IMR-90 (cell line): ENCODE results near the gene SLCO3A1. TPM values are rescaled to one million over a fixed set of nuclear protein-coding genes. Genes with fewer than 3 reads are reported as not detected.

Experiments used
- ATAC-seq: fragments of 200-7000 bp; cut with Tn5 transposase; 2 replicates; pipeline ENCODE4 v1.9.1; 2020; ENCODE audit warnings: low read depth, mild to moderate bottlenecking, moderate library complexity
- BruUV-seq: library from RNA; stranded (reverse); fragments of 400-500 nt; replicated peaks from 2 replicates; lab custom pipeline; 2021; lab: Mats Ljungman, UMichigan
- CTCF ChIA-PET: fragments of 300-600 bp; formaldehyde crosslinking; extraction: SDS; loops from one replicate; lab custom pipeline; 2021; ENCODE audit warnings: antibody characterized with exemption; lab: Yijun Ruan, JAX
- POLR2A ChIA-PET: fragments of 300-600 bp; sonication (Branson Sonifier 250); formaldehyde crosslinking; loops from one replicate; lab custom pipeline; 2022; ENCODE audit warnings: antibody characterized with exemption; ENCODE audit not compliant: unreplicated experiment; lab: Charles Lee
- DNase-seq: peaks from one replicate; pipeline ENCODE4 v3.0.0; 2013
- H2AFZ ChIP-seq: replicated peaks from 2 replicates; pipeline ENCODE3; 2013; ENCODE audit warnings: low read length, mild to moderate bottlenecking; ENCODE audit not compliant: poor library complexity
- H2AK5ac ChIP-seq: 2 replicates; pipeline ENCODE4 v1.6.1; 2013; ENCODE audit warnings: low read depth, low read length, inconsistent platforms
- H2AK9ac ChIP-seq: replicated peaks from 2 replicates; pipeline ENCODE3; 2013; ENCODE audit warnings: mild to moderate bottlenecking, low read depth, low read length, moderate library complexity; ENCODE audit not compliant: poor library complexity
- H2BK120ac ChIP-seq: 2 replicates; pipeline ENCODE4 v1.6.1; 2013; ENCODE audit warnings: low read depth, low read length, inconsistent platforms
- H2BK15ac ChIP-seq: 3 replicates; pipeline ENCODE4 v1.6.1; 2013; ENCODE audit warnings: low read depth, low read length, inconsistent platforms
- H2BK20ac ChIP-seq: 2 replicates; pipeline ENCODE4 v1.6.1; 2013; ENCODE audit warnings: low read depth, mild to moderate bottlenecking, inconsistent platforms, low read length, moderate library complexity
- H2BK5ac ChIP-seq: 2 replicates; pipeline ENCODE4 v1.6.1; 2013; ENCODE audit warnings: mild to moderate bottlenecking, low read depth, low read length, inconsistent platforms; ENCODE audit not compliant: poor library complexity, severe bottlenecking
- H3K14ac ChIP-seq: replicated peaks from 2 replicates; pipeline ENCODE4 v1.6.1; 2013; ENCODE audit warnings: low read depth, low read length, inconsistent platforms
- H3K18ac ChIP-seq: 2 replicates; pipeline ENCODE4 v1.6.1; 2013; ENCODE audit warnings: low read depth, low read length, control low read depth
- H3K23ac ChIP-seq: 2 replicates; pipeline ENCODE4 v1.6.1; 2013; ENCODE audit warnings: low read depth, low read length, inconsistent platforms
- H3K27ac ChIP-seq: 2 replicates; pipeline ENCODE4 v1.5.1; 2013; ENCODE audit warnings: mild to moderate bottlenecking, control low read depth, low read length; ENCODE audit not compliant: insufficient read depth
- H3K27me3 ChIP-seq: 2 replicates; pipeline ENCODE4 v1.6.1; 2013; ENCODE audit warnings: low read length; ENCODE audit not compliant: control insufficient read depth, insufficient read depth
- H3K36me3 ChIP-seq: 2 replicates; pipeline ENCODE4 v1.6.1; 2013; ENCODE audit warnings: low read length, mixed read lengths; ENCODE audit not compliant: control insufficient read depth, insufficient read depth
- H3K4ac ChIP-seq: 2 replicates; pipeline ENCODE4 v1.6.1; 2013; ENCODE audit warnings: low read depth, low read length, inconsistent platforms
- H3K4me1 ChIP-seq: 2 replicates; pipeline ENCODE4 v1.6.1; 2013; ENCODE audit warnings: low read length, mixed read lengths; ENCODE audit not compliant: control insufficient read depth, insufficient read depth
- H3K4me2 ChIP-seq: 2 replicates; pipeline ENCODE4 v1.6.1; 2013; ENCODE audit warnings: low read depth, mild to moderate bottlenecking, control low read depth, low read length, moderate library complexity
- H3K4me3 ChIP-seq: 2 replicates; pipeline ENCODE4 v1.5.1; 2013; ENCODE audit warnings: low read depth, mild to moderate bottlenecking, control low read depth, low read length, moderate library complexity; ENCODE audit not compliant: insufficient read depth
- H3K56ac ChIP-seq: 2 replicates; pipeline ENCODE4 v1.6.1; 2013; ENCODE audit warnings: low read length, inconsistent platforms; ENCODE audit not compliant: insufficient read depth; ENCODE audit errors: extremely low read depth
- H3K79me1 ChIP-seq, 2 experiments: 2 replicates each; pipeline ENCODE4 v1.6.1; 2013; ENCODE audit warnings: low read length in 2 of 2, inconsistent platforms in 1 of 2, low read depth in 1 of 2
- H3K9ac ChIP-seq: 2 replicates; pipeline ENCODE4 v1.6.1; 2013; ENCODE audit warnings: low read depth, low read length, control low read depth
- H3K9me1 ChIP-seq: 2 replicates; pipeline ENCODE4 v1.6.1; 2013; ENCODE audit warnings: low read length, inconsistent platforms; ENCODE audit not compliant: insufficient read depth
- H3K9me3 ChIP-seq: 2 replicates; pipeline ENCODE4 v1.6.1; 2013; ENCODE audit warnings: low read length; ENCODE audit not compliant: control insufficient read depth, insufficient read depth
- H4K20me1 ChIP-seq: 2 replicates; pipeline ENCODE4 v1.6.1; 2013; ENCODE audit warnings: low read length, inconsistent platforms; ENCODE audit not compliant: insufficient read depth
- H4K5ac ChIP-seq: 2 replicates; pipeline ENCODE4 v1.6.1; 2013; ENCODE audit warnings: mild to moderate bottlenecking, low read depth, low read length, control low read depth
- H4K8ac ChIP-seq, 2 experiments: 2 replicates each; pipeline ENCODE4 v1.6.1; 2013; ENCODE audit warnings: low read depth in 2 of 2, low read length in 2 of 2, control low read depth in 1 of 2, inconsistent platforms in 1 of 2
- H4K91ac ChIP-seq: 2 replicates; pipeline ENCODE4 v1.6.1; 2013; ENCODE audit warnings: low read depth, low read length, inconsistent platforms; ENCODE audit not compliant: insufficient read depth
- BHLHE40 ChIP-seq: fragments of 150-350 bp; IDR thresholded peaks from 2 replicates; pipeline ENCODE4 v1.6.1; 2016; ENCODE audit warnings: mild to moderate bottlenecking, low read depth, low read length
- CEBPB ChIP-seq: IDR thresholded peaks from 2 replicates; pipeline ENCODE4 v1.6.1; 2012; ENCODE audit warnings: low read depth, low read length, improper control_type of control experiment
- CHD1 ChIP-seq: IDR thresholded peaks from 2 replicates; pipeline ENCODE4 v1.6.1; 2012; ENCODE audit warnings: low read depth, low read length, improper control_type of control experiment
- CTCF ChIP-seq: conservative IDR thresholded peaks from 2 replicates; pipeline ENCODE4 v1.5.1; 2012; ENCODE audit warnings: mild to moderate bottlenecking, low read depth, low read length, improper control_type of control experiment
- FOS ChIP-seq: fragments of 150-350 bp; IDR thresholded peaks from 2 replicates; pipeline ENCODE4 v1.6.1; 2016; ENCODE audit warnings: low read depth, low read length
- MAFK ChIP-seq: IDR thresholded peaks from 2 replicates; pipeline ENCODE4 v1.6.1; 2012; ENCODE audit warnings: low read depth, low read length, improper control_type of control experiment
- MXI1 ChIP-seq: IDR thresholded peaks from 2 replicates; pipeline ENCODE4 v1.6.1; 2012; ENCODE audit warnings: low read depth, mild to moderate bottlenecking, low read length, moderate library complexity, borderline replicate concordance
- POLR2A ChIP-seq: IDR thresholded peaks from 2 replicates; pipeline ENCODE4 v1.6.1; 2012; ENCODE audit warnings: mild to moderate bottlenecking, low read depth, low read length
- RAD21 ChIP-seq: IDR thresholded peaks from 2 replicates; pipeline ENCODE4 v1.6.1; 2012; ENCODE audit warnings: low read length, improper control_type of control experiment
- RFX5 ChIP-seq: IDR thresholded peaks from 2 replicates; pipeline ENCODE4 v1.8.0; 2012; ENCODE audit warnings: low read depth, mild to moderate bottlenecking, low read length, moderate library complexity
- SMC3 ChIP-seq: fragments of 150-350 bp; IDR thresholded peaks from 2 replicates; pipeline ENCODE4 v1.6.1; 2016; ENCODE audit warnings: low read depth, mild to moderate bottlenecking, antibody characterized with exemption, low read length, moderate library complexity
- USF2 ChIP-seq: fragments of 150-350 bp; IDR thresholded peaks from 2 replicates; pipeline ENCODE4 v1.6.1; 2017; ENCODE audit warnings: mild to moderate bottlenecking, antibody characterized with exemption, low read length, low read depth
- WGBS, 2 experiments: methylation state at CpG; one replicate each; pipeline versions ENCODE4 v1.1.5 to v1.1.7; 2013; ENCODE audit warnings: missing lambda C conversion rate in 2 of 2; ENCODE audit not compliant: insufficient read length in 1 of 2; ENCODE audit errors: extremely low coverage in 2 of 2; 5-methylcytosine and 5-hydroxymethylcytosine counted together
- dilution Hi-C: fragments of 300-500 bp; cut with HindIII; formaldehyde crosslinking; loops from one replicate; pipeline ENCODE4 v1.14.3; 2018; ENCODE audit warnings: low sequenced_read_pairs; ENCODE audit not compliant: unreplicated experiment
- in situ Hi-C: fragments of 300-500 bp; cut with MboI; formaldehyde crosslinking; loops from 3 replicates; pipeline ENCODE4 v1.14.3; 2019; ENCODE audit warnings: low sequenced_read_pairs, inconsistent platforms, mixed read lengths
- intact Hi-C: fragments of 100-400 bp; cut with micrococcal nuclease; formaldehyde crosslinking; loops from 2 replicates; pipeline ENCODE4 v1.10.0; 2022
- polyA plus RNA-seq, 3 experiments: library from polyadenylated mRNA; depleted of rRNA; stranded (reverse); fragments of >200 nt; gene quantifications; 2 replicates each; pipeline ENCODE4 v1.2.3, GENCODE V29; 2012; ENCODE audit warnings: low replicate concordance in 1 of 3
- total RNA-seq: library from RNA; depleted of rRNA; stranded (reverse); fragments of >200 nt; gene quantifications from 2 replicates; pipeline ENCODE4 v1.2.3, GENCODE V29; 2012
- TF ChIP-seq, protein P1 (sequence below): fragments of 150-350 bp; IDR thresholded peaks from 2 replicates; pipeline ENCODE4 v1.6.1; 2016; ENCODE audit warnings: low read depth, mild to moderate bottlenecking, low read length, moderate library complexity, borderline replicate concordance

Gene SLCO3A1
- total and polyA plus RNA-seq, 2 of the 4 experiments (the other 2 are of a cell fraction), result 4.7 to 8.1 TPM

GRCh38 chr15:91913560-91913959 is 60.1 kb downstream of the SLCO3A1 start:
- Histone ChIP-seq H3K56ac (no peak overlapping the region), H3K9me1 (0 out of 2 replicates have a peak, but pooled peaks cover 3% of the 10 kb centered on the region), H2AFZ (no peak overlapping the region), H3K9ac (no peak overlapping the region), H3K4me3 (no peak overlapping the region), H2BK20ac (no peak overlapping the region), H2AK5ac (no peak overlapping the region), H3K36me3 (no peaks in the 10 kb centered on the region; the same call in 1 of the 2 replicates), H2BK5ac (no peak overlapping the region), H3K9me3 (no peaks in the 10 kb centered on the region), H3K4me2 (no peak overlapping the region), H3K18ac (no peak overlapping the region), H2BK15ac (no peak overlapping the region), H3K27ac (no peak overlapping the region), H2AK9ac (no peak overlapping the region), H3K4ac (no peak overlapping the region), H3K27me3 (no peaks in the 10 kb centered on the region), H3K4me1 (no peaks in the 10 kb centered on the region), H2BK120ac (no peak overlapping the region), H3K23ac (no peak overlapping the region), H4K91ac (no peak overlapping the region), H4K5ac (no peak overlapping the region), H4K8ac (no peak overlapping the region), H4K20me1 (no peaks in the 10 kb centered on the region), H3K79me1 (no peaks in the 10 kb centered on the region; a peak in 1 of 4 replicates), H3K14ac (no peak overlapping the region)
- DNase-seq (no peak), ATAC-seq (no peak)
- dilution Hi-C loops (no loop called here), intact Hi-C loops (no loop called here), in situ Hi-C loops (no loop called here)
- CTCF ChIA-PET, result no interaction called here
- WGBS, 2 experiments, result 80% methylated on average over 1 of the region's 6 CpGs; no CpG with 5 or more reads in 1 of the 2 experiments
- TF ChIP-seq, protein P1, sequence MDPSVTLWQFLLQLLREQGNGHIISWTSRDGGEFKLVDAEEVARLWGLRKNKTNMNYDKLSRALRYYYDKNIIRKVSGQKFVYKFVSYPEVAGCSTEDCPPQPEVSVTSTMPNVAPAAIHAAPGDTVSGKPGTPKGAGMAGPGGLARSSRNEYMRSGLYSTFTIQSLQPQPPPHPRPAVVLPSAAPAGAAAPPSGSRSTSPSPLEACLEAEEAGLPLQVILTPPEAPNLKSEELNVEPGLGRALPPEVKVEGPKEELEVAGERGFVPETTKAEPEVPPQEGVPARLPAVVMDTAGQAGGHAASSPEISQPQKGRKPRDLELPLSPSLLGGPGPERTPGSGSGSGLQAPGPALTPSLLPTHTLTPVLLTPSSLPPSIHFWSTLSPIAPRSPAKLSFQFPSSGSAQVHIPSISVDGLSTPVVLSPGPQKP, result no peak
- no peak for TF ChIP-seq MXI1
- TF ChIP-seq CHD1, result no peak
- TF ChIP-seq CTCF, result no peak
- no peak for TF ChIP-seq FOS
- TF ChIP-seq MAFK, result no peak
- TF ChIP-seq POLR2A, result no peak
- no peak for TF ChIP-seq USF2
- TF ChIP-seq RFX5, result no peak
- no peak for TF ChIP-seq CEBPB
- no peak for TF ChIP-seq RAD21
- no peak for TF ChIP-seq SMC3
- no peak for TF ChIP-seq BHLHE40
- POLR2A ChIA-PET, result no interaction called here
- no TSS peak for BruUV-seq
